GM12872 (cell line): Measurements from ENCODE around the gene CAPZB.

Experiments used
- TF ChIP-seq, protein P1 (sequence below): IDR thresholded peaks from 3 replicates; pipeline ENCODE4 v1.5.1; 2011; ENCODE audit warnings: low read depth, mild to moderate bottlenecking, low read length, moderate library complexity; ENCODE audit not compliant: insufficient read depth

CAPZB gene

GRCh38 chr1:19351873-19352272 lies 133.5 kb downstream of the CAPZB start:
- TF ChIP-seq, protein P1, sequence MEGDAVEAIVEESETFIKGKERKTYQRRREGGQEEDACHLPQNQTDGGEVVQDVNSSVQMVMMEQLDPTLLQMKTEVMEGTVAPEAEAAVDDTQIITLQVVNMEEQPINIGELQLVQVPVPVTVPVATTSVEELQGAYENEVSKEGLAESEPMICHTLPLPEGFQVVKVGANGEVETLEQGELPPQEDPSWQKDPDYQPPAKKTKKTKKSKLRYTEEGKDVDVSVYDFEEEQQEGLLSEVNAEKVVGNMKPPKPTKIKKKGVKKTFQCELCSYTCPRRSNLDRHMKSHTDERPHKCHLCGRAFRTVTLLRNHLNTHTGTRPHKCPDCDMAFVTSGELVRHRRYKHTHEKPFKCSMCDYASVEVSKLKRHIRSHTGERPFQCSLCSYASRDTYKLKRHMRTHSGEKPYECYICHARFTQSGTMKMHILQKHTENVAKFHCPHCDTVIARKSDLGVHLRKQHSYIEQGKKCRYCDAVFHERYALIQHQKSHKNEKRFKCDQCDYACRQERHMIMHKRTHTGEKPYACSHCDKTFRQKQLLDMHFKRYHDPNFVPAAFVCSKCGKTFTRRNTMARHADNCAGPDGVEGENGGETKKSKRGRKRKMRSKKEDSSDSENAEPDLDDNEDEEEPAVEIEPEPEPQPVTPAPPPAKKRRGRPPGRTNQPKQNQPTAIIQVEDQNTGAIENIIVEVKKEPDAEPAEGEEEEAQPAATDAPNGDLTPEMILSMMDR = no peak

GRCh38 chr1:19350566-19350965 lies 134.8 kb downstream of the CAPZB start:
- TF ChIP-seq, protein P1 = no peak

DNA sequence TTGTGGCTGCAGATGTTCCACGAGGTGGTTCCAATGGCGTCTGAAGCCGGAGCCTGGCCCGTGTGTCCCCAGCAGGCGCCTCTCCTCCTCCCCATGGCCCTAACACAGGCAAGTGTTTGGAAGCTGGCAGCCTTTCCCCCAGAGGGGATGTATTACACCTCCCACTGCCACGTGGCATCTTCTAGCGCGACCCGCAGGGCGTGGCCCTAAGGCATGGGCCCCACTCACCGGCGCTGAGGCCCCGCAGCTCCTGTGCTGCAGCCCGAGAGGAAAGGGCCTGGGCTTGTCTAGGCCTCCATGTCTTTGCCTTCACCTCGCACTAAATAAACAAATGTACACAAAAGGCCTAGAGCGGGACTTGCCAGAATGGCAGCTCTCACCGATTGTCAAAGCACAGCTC lies 135.3 kb downstream of the CAPZB start:
- TF ChIP-seq, protein P1 = no peak

DNA sequence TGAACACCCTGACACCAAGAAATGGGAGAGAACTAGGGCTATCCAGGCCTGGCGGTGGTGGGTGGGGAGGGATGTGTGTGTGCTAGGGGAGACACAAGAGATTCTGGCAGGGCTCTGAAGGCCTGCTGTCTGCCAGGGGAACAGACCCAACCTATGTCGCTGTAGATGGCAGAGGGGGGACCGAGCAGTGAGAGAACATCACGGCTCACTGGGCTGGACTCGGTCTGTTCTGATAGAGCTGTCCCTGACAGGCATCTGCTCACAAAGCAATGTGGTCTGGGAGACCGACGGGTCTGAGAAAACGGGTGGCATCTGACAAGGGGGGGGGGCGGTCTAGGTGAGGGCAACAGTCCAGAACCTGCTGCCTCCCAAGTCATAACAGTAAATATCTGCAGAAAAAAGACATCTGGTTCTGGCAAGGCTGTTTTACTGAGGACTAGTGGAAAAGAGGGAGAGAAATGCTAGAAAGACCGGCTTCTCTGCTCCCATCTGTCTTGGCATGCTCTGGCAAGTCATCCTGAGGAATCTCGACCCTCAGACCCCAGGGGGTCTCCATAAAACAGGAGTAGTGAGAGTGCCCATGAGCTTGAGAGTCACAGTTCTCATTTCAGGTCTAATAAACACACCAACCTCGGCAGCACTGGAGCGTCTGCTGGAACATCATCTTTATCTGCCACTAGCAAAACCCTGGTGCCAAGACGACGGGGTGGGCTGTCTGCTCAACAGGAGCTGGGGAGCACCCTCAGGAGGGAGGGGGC lies 136.7 kb downstream of the CAPZB start:
- TF ChIP-seq, protein P1 = no peak

GRCh38 chr1:19347533-19348172 lies 137.7 kb downstream of the CAPZB start:
- TF ChIP-seq, protein P1 = no peak

GRCh38 chr1:19346026-19346425 lies 139.3 kb downstream of the CAPZB start:
- TF ChIP-seq, protein P1 = no peak

DNA sequence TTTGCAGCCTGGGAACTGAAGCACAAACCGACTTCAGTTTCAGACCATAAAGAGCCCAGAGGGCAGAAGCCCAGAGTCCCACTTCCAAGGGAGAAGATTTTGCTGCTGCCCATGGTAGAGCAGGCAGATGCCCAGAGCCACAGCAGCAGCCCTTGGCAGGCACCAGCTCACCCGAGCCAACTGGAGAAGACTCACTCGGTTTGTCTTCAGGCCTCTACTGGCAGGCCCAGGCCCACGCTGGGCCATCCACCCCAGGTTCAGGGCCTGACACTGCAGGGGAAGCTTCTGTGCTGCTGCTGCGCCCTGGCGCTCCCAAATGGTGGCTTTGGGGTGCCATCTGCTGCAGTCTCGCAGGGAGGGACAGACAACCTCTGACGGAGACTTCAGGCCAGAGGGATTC lies 139.9 kb downstream of the CAPZB start:
- TF ChIP-seq, protein P1 = no peak; the same call in 2 of the 3 replicates
